Tibial artery (tissue), 4 donors: Measurements from ENCODE around the gene COL4A5.

Source experiments
- DNase-seq, 2 donors: peaks; one replicate each; pipeline ENCODE4 v3.0.0-alpha.2; 2019
- H3K27ac ChIP-seq, 2 donors: fragments of 200-600 bp; sonication (generic) in 1 of 2; 1 replicate in 1 of 2; 2 replicates in 1 of 2; pipeline ENCODE4 v1.5.1; 2018 to 2019; ENCODE audit warnings: mild to moderate bottlenecking in 1 of 2
- H3K27me3 ChIP-seq, 2 donors: fragments of 200-600 bp; sonication (generic) in 1 of 2; one replicate each; pipeline versions ENCODE4 v1.5.1 to v1.6.0; 2016 to 2019
- H3K36me3 ChIP-seq, 3 donors: fragments of 200-600 bp; sonication (generic) in 2 of 3; one replicate each; pipeline ENCODE4 v1.5.1; 2016 to 2019; ENCODE audit warnings: mild to moderate bottlenecking in 2 of 3
- H3K4me1 ChIP-seq, 4 donors: fragments of 200-600 bp; sonication (generic) in 2 of 4; 1 replicate in 3 of 4; 2 replicates in 1 of 4; pipeline ENCODE4 v1.5.1; 2016 to 2019
- H3K4me3 ChIP-seq, 2 donors: fragments of 200-600 bp; sonication (generic) in 1 of 2; 1 replicate in 1 of 2; 2 replicates in 1 of 2; pipeline ENCODE4 v1.5.1; 2018 to 2019; ENCODE audit warnings: mild to moderate bottlenecking in 2 of 2
- H3K9me3 ChIP-seq, 3 donors: fragments of 200-600 bp; sonication (generic) in 1 of 3; one replicate each; pipeline ENCODE4 v1.5.1; 2016 to 2019
- CTCF ChIP-seq, 2 experiments: fragments of 200-600 bp in 1 of 2; fragments of 450-650 bp in 1 of 2; IDR thresholded peaks; one replicate each; pipeline ENCODE4 v1.5.1; 2017 to 2019; ENCODE audit warnings: antibody characterized with exemption in 2 of 2, mild to moderate bottlenecking in 1 of 2, moderate library complexity in 1 of 2
- intact Hi-C: fragments of 100-400 bp; cut with DNase I; formaldehyde crosslinking; loops from one replicate; pipeline ENCODE4 v1.15.0; 2023; ENCODE audit warnings: low total_unique reads

Gene COL4A5

DNA sequence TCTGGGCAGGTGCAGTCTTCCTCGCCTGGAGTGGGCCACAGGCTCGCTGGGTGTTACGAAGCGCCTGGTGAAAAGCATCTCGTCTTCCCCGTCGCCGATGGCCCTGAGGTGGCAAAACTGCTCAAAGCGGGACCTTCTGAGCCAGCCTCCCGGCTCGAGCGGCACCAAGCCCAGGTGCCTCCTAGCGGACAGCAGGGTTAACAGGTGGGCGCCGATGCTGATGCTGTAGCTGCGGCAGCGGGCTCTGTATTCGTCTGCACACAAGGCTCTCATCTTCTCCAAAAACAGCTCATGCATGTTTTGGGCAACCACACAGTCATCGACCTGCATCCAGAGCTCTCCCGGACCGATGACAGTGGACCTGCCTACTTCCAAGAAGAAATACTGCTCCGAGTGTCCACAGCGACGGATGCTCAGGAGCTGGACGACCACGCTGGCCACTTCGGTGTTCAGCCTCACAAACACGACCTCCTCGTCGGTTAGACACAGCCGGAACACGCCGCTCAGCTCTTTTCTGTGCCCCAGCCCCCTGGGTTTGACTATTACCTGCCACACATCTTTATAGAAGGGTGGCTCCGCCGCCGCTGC is 295.5 kb downstream of the COL4A5 start:
- Histone ChIP-seq H3K4me3 (peak overlapping the region; percentile 45 to 54), H3K27me3 (peaks cover 0 to 49% of the 10 kb centered on the region in 2 donors), H3K4me1 (peaks cover 0 to 20% (median 14%) of the 10 kb centered on the region in 4 donors), H3K9me3 (no peaks in the 10 kb centered on the region), H3K36me3 (no peaks in the 10 kb centered on the region), H3K27ac (no peak overlapping the region)
- no peak for DNase-seq
- intact Hi-C loops, result no loop called here
- no peak for TF ChIP-seq CTCF (IDR thresholded peaks at IDR 0.05)

DNA sequence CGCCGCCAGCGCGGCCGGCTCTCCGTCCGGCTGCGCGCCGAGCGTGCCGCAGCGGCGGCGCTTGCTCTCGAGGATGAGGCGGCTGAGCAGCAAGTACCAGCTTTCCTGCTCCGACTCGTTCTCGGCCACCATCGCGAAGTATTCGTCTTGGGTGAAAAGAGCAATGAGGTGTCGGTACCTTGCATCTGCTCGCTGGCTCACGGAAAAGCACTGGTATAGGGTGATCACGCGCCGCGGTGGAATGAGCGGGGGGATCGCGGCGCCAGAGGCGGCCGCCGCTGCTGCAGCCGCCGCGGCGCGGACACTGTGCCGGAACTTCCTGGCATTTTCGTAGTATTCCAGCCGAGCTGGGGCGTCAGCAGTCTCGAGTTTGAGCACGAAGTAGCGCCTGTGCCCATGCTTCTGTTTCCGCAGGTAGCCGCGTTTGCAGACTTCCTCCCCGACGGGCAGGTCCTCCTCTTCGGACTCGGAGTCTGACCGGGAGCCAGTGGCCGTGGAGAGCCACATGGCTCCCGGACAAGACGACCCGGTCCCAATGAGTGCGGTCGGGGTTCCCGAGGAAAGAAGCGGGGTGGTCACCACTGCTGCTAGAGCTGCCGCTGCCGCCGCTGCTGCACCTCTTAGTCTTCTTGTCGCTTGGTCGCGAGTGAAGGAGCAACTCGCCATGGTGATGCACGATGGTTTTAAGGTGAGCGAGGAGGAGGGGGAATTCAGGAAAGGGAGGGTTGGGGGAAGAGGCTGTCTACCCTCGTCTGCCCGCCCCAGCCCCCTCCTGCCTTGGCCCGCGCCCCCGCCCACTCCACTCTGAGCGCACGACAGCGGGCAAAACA is 296.3 kb downstream of the COL4A5 start:
- TF ChIP-seq CTCF (IDR thresholded peaks at IDR 0.05), result no peak
- DNase-seq, result no peak
- Histone ChIP-seq H3K4me3 (peak overlapping the region; percentile 45 to 54), H3K9me3 (no peaks in the 10 kb centered on the region), H3K27ac (no peak overlapping the region), H3K36me3 (no peaks in the 10 kb centered on the region), H3K27me3 (peaks cover 0 to 45% of the 10 kb centered on the region in 2 donors), H3K4me1 (peaks cover 0 to 20% (median 14%) of the 10 kb centered on the region in 4 donors)
- intact Hi-C loops, result no loop called here

- Histone ChIP-seq H3K36me3 (no peaks in the 10 kb centered on the region), H3K4me1 (peaks cover 0 to 20% (median 14%) of the 10 kb centered on the region in 4 donors), H3K27me3 (peaks cover 0 to 42% of the 10 kb centered on the region in 2 donors), H3K27ac (no peak within 1 kb of the TSS), H3K9me3 (no peaks in the 10 kb centered on the region), H3K4me3 (peak within 1 kb of the TSS; percentile 45 to 54)
- TF ChIP-seq CTCF (IDR thresholded peaks at IDR 0.05), result no peak
- DNase-seq, result peak in 1 of 2 donors; percentile 64
- intact Hi-C loops, result no loop called here
These were observed 297.2 kb downstream of the COL4A5 start, which contains the start of gene IRS4 for GRCh38 chrX:108736509-108737479. Gene IRS4, minus strand, starts transcription at chrX:108736563.

GRCh38 chrX:108737754-108738153 is 298.1 kb downstream of the COL4A5 start:
- no peak for DNase-seq
- Histone ChIP-seq H3K4me1 (peaks cover 0 to 17% (median 11%) of the 10 kb centered on the region in 4 donors), H3K4me3 (no peak overlapping the region), H3K27ac (no peak overlapping the region), H3K36me3 (no peaks in the 10 kb centered on the region), H3K27me3 (peaks cover 0 to 43% of the 10 kb centered on the region in 2 donors), H3K9me3 (no peaks in the 10 kb centered on the region)
- intact Hi-C loops, result no loop called here
- no peak for TF ChIP-seq CTCF (IDR thresholded peaks at IDR 0.05)

GRCh38 chrX:108740299-108740774 is 300.7 kb downstream of the COL4A5 start:
- H3K4me1 ChIP-seq, result peaks cover 0 to 14% (median 9%) of the 10 kb centered on the region in 4 donors
- H3K27me3 ChIP-seq, result peaks cover 0 to 23% of the 10 kb centered on the region in 2 donors
- intact Hi-C loops, result no loop called here
- TF ChIP-seq CTCF (IDR thresholded peaks at IDR 0.05), result no peak
- no peaks in the 10 kb centered on the region for H3K36me3 ChIP-seq
- no peak overlapping the region for H3K4me3 ChIP-seq
- no peak overlapping the region for H3K27ac ChIP-seq
- DNase-seq, result no peak
- no peaks in the 10 kb centered on the region for H3K9me3 ChIP-seq
